ENCODE data around the gene LSM5.

GRCh38 chr7:32539366-32539765, 49.2 kb upstream of the LSM5 start:
- TF ChIP-seq CTCF (conservative IDR thresholded peaks at IDR 0.05) (no peak), EZH2 (IDR thresholded peaks at IDR 0.05; ENCODE audit: low read depth) (no peak)
